Sigmoid colon (tissue), 7 donors: ENCODE measurements around the gene FOSL2. TPM values are rescaled to one million over a fixed set of nuclear protein-coding genes. Genes with fewer than 3 reads are reported as not detected.

ENCODE experiments used
- DNase-seq: peaks from one replicate; pipeline ENCODE4 v3.0.0-alpha.2; 2019
- H3K27ac ChIP-seq, 4 donors: fragments of 200-600 bp; sonication (generic); one replicate each; pipeline ENCODE4 v1.5.1; 2016 to 2019; ENCODE audit warnings: mild to moderate bottlenecking in 1 of 4
- H3K27me3 ChIP-seq, 3 donors: fragments of 200-600 bp; sonication (generic); one replicate each; pipeline ENCODE4 v1.5.1; 2019; ENCODE audit warnings: mild to moderate bottlenecking in 1 of 3
- H3K36me3 ChIP-seq, 4 donors: fragments of 200-600 bp; sonication (generic); one replicate each; pipeline ENCODE4 v1.5.1; 2016 to 2019
- H3K4me1 ChIP-seq, 4 donors: fragments of 200-600 bp; sonication (generic); one replicate each; pipeline ENCODE4 v1.5.1; 2017 to 2019
- H3K4me3 ChIP-seq, 4 donors: fragments of 200-600 bp; sonication (generic); one replicate each; pipeline ENCODE4 v1.5.1; 2017 to 2019; ENCODE audit warnings: mild to moderate bottlenecking in 2 of 4, moderate library complexity in 1 of 4
- H3K9me3 ChIP-seq, 4 donors: fragments of 200-600 bp in 3 of 4; sonication (generic) in 3 of 4; one replicate each; pipeline versions ENCODE4 v1.5.1 to v1.6.1; 2013 to 2019
- CTCF ChIP-seq, 4 experiments: fragments of 450-650 bp in 3 of 4; fragments of 200-600 bp in 1 of 4; IDR thresholded peaks; one replicate each; pipeline ENCODE4 v1.5.1; 2016 to 2019; ENCODE audit warnings: antibody characterized with exemption in 4 of 4, mild to moderate bottlenecking in 3 of 4, moderate library complexity in 2 of 4
- EP300 ChIP-seq, 4 donors: sonication (generic); formaldehyde crosslinking; IDR thresholded peaks; one replicate each; pipeline ENCODE4 v1.6.1; 2017; ENCODE audit warnings: antibody characterized with exemption in 4 of 4
- POLR2A ChIP-seq, 2 donors: fragments of 450-650 bp; IDR thresholded peaks; one replicate each; pipeline ENCODE4 v1.6.1; 2016; ENCODE audit warnings: antibody characterized with exemption in 2 of 2, mild to moderate bottlenecking in 2 of 2, moderate library complexity in 2 of 2
- POLR2AphosphoS5 ChIP-seq, 4 donors: sonication (generic); formaldehyde crosslinking; IDR thresholded peaks; one replicate each; pipeline ENCODE4 v1.6.1; 2017; ENCODE audit warnings: antibody characterized with exemption in 4 of 4
- WGBS, 2 donors: extraction: QIAGEN DNeasy Blood & Tissue Kit; methylation state at CpG; one replicate each; pipeline ENCODE4 v1.1.7; 2013; 5-methylcytosine and 5-hydroxymethylcytosine counted together
- intact Hi-C: fragments of 100-400 bp; cut with DNase I; formaldehyde crosslinking; loops from one replicate; pipeline ENCODE4 v1.15.1; 2023
- polyA plus RNA-seq, 3 donors: library from polyadenylated mRNA; stranded (reverse); fragments of 200-250 nt; gene quantifications; one replicate each; pipeline ENCODE4 v1.2.3, GENCODE V29; 2013
- total RNA-seq, 4 donors: library from RNA; depleted of rRNA; stranded (reverse); fragments of >200 nt; gene quantifications; one replicate each; pipeline ENCODE4 v1.1.0, GENCODE V29; 2016
- donor health status: healthy with polysubstance abuse.
- donor health status: Bipolar disorder and iron deficiency.
- donor health status: healthy.

Gene FOSL2
- total and polyA plus RNA-seq, 7 donors, result 30.0 to 208 (median 65.8) TPM

- no peak overlapping the region for H3K4me3 ChIP-seq
- TF ChIP-seq POLR2A (IDR thresholded peaks at IDR 0.05) (no peak), EP300 (IDR thresholded peaks at IDR 0.05) (no peak), CTCF (IDR thresholded peaks at IDR 0.05) (no peak), POLR2AphosphoS5 (IDR thresholded peaks at IDR 0.05) (no peak)
- no peaks in the 10 kb centered on the region for H3K36me3 ChIP-seq
- no peak overlapping the region for H3K27ac ChIP-seq
- intact Hi-C loops, result no loop called here
- H3K9me3 ChIP-seq, result peaks cover 0 to 5% (median 0%) of the 10 kb centered on the region in 4 donors
- no peak for DNase-seq
- WGBS, 2 donors, result 85 to 89% methylated on average over 8 of the region's 8 CpGs
- H3K27me3 ChIP-seq, result no peaks in the 10 kb centered on the region
- H3K4me1 ChIP-seq, result no peaks in the 10 kb centered on the region
Measured at GRCh38 chr2:28433935-28434599, 41.4 kb downstream of the FOSL2 start.

GRCh38 chr2:28434600-28434989 is 41.9 kb downstream of the FOSL2 start:
- no peak for DNase-seq
- intact Hi-C loops, result no loop called here
- H3K4me1 ChIP-seq, result no peaks in the 10 kb centered on the region
- H3K27ac ChIP-seq, result no peak overlapping the region
- no peaks in the 10 kb centered on the region for H3K36me3 ChIP-seq
- 65 to 79% methylated on average over 5 of the region's 5 CpGs for WGBS, 2 donors
- H3K9me3 ChIP-seq, result peaks cover 0 to 5% (median 0%) of the 10 kb centered on the region in 4 donors
- TF ChIP-seq POLR2AphosphoS5 (IDR thresholded peaks at IDR 0.05) (no peak), POLR2A (IDR thresholded peaks at IDR 0.05) (no peak), CTCF (IDR thresholded peaks at IDR 0.05) (no peak), EP300 (IDR thresholded peaks at IDR 0.05) (no peak)
- no peaks in the 10 kb centered on the region for H3K27me3 ChIP-seq
- H3K4me3 ChIP-seq, result no peak overlapping the region

- Histone ChIP-seq H3K27ac (no peak overlapping the region), H3K4me3 (no peak overlapping the region), H3K4me1 (no peaks in the 10 kb centered on the region), H3K36me3 (no peaks in the 10 kb centered on the region), H3K27me3 (no peaks in the 10 kb centered on the region), H3K9me3 (peaks cover 0 to 5% (median 0%) of the 10 kb centered on the region in 4 donors)
- TF ChIP-seq POLR2A (IDR thresholded peaks at IDR 0.05) (no peak), EP300 (IDR thresholded peaks at IDR 0.05) (no peak), POLR2AphosphoS5 (IDR thresholded peaks at IDR 0.05) (no peak), CTCF (IDR thresholded peaks at IDR 0.05) (no peak)
- intact Hi-C loops, result loop anchor here (5.0 kb wide), 1 partner anchor 678 kb away; no protein-coding TSS in a partner anchor
- WGBS, 2 donors, result 38 to 51% methylated on average over 4 of the region's 4 CpGs
- no peak for DNase-seq
Measured at GRCh38 chr2:28435241-28435640, 42.6 kb downstream of the FOSL2 start.

- no peak for TF ChIP-seq EP300 (IDR thresholded peaks at IDR 0.05)
- no peak for TF ChIP-seq POLR2A (IDR thresholded peaks at IDR 0.05)
- TF ChIP-seq CTCF (IDR thresholded peaks at IDR 0.05), result no peak
- TF ChIP-seq POLR2AphosphoS5 (IDR thresholded peaks at IDR 0.05), result no peak
- H3K4me3 ChIP-seq, result no peak overlapping the region
- no peaks in the 10 kb centered on the region for H3K27me3 ChIP-seq
- peak overlapping the region in 1 of 4 donors; percentile 4 for H3K27ac ChIP-seq
- intact Hi-C loops, result loop anchor here (5.0 kb wide), 1 partner anchor 679 kb away; no protein-coding TSS in a partner anchor
- peak; percentile 49 for DNase-seq
- H3K4me1 ChIP-seq, result no peaks in the 10 kb centered on the region
- H3K36me3 ChIP-seq, result no peaks in the 10 kb centered on the region
- 16 to 70% methylated on average over 4 of the region's 4 CpGs for WGBS, 2 donors
- peaks cover 0 to 5% (median 0%) of the 10 kb centered on the region in 4 donors for H3K9me3 ChIP-seq
Measured at GRCh38 chr2:28435814-28436351, 43.2 kb downstream of the FOSL2 start.
